GM19239 (cell line): ENCODE results near the gene ADCY9.

Experiments used
- DNase-seq: peaks from one replicate; pipeline ENCODE4 v3.0.0; 2011; ENCODE audit warnings: low spot score; ENCODE audit not compliant: insufficient read length
- FAIRE-seq: peaks from 2 replicates; lab custom pipeline; 2011; peaks lifted over from hg19 to GRCh38; lab: Jason Lieb, UNC

ADCY9 gene

GRCh38 chr16:4124535-4125294, 8.5 kb upstream of the ADCY9 start:
- FAIRE-seq, result no peak

GRCh38 chr16:4123616-4124300, 7.5 kb upstream of the ADCY9 start:
- FAIRE-seq (no peak), DNase-seq (no peak)

More at GRCh38 chr16:4124535-4125294, 8.5 kb upstream of the ADCY9 start:
- DNase-seq, result no peak

DNA sequence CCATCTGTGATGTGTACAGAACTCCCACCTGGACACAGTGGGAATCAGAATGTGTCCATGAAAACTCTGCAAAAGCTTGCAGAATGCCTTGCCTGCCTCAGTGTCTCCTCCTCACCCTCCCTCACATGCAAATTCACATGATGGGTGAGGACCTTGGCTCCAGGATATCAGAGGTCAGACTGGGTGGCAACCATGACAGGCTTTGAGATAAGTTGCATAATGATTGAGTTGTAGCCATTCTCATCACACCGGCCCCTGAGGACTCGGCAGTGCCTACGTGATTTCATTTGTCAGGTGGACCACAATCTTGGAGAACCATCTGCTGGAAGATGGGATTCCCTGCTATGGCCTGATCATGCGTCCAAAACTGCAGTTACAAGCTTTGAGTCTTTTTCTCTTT, 3.9 kb upstream of the ADCY9 start:
- FAIRE-seq (no peak), DNase-seq (no peak)

- no peak for DNase-seq
- FAIRE-seq, result no peak
Observed at GRCh38 chr16:4117250-4117578, 972 bp upstream of the ADCY9 start.

DNA sequence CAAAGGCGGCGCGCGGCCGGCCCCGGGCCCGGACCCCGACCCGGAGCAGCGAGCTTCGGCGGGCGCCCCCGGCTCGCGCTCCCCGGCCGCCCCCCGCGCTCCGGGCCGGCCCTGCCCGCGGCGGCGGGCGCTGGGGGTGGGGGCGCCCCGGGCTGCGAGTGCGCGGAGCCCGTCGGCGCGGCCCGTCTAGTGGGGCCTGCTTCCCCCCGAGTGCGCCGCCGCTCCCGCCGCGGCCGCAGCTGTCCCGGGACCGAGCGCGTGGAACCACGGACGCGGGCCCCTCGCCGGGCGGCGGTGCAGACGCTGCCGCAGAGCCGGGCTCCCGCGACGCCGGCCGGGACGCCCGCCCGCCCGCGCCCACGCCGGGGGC, 308 bp downstream of the ADCY9 start:
- DNase-seq, result no peak
- FAIRE-seq, result no peak

DNA sequence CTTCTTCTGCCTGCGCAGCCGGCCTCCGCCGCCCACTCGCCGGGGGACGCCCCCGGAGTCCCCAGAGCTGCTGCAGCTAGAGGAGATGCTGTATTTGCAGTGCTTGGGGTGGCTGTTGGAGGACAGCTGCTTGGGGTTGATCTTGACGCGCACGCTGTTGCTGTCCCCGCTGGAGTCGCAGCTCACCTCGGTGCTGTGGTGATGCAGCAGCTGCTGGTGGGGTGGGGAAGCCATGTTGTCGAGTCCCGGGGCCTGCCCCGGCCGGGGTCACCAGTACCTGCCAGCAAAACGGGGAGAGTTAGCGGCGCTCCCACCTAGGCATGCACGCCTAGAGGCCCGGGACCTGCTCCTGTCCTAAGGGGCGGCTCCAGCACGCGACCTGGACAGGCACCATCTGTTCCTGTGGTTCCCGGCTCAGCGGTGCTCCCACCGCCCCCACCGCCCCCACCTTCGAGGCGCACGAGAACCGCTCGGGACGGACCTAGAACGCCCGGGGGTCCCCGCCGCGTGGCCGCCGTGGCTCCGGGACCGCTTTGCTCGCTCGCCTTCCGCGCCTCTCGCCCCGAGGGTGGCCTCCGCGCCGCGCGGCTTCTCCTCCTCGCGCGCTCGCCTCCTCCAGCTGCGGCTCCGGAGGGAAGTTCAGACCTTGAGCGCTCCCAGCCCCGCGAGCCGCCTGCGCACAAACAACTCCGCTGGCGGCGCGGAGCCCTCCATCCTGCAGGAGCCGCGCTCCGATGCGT, 863 bp downstream of the ADCY9 start:
- DNase-seq, result peak; percentile 62
- FAIRE-seq, result no peak

GRCh38 chr16:4114257-4115208, 1.7 kb downstream of the ADCY9 start:
- no peak for FAIRE-seq

DNA sequence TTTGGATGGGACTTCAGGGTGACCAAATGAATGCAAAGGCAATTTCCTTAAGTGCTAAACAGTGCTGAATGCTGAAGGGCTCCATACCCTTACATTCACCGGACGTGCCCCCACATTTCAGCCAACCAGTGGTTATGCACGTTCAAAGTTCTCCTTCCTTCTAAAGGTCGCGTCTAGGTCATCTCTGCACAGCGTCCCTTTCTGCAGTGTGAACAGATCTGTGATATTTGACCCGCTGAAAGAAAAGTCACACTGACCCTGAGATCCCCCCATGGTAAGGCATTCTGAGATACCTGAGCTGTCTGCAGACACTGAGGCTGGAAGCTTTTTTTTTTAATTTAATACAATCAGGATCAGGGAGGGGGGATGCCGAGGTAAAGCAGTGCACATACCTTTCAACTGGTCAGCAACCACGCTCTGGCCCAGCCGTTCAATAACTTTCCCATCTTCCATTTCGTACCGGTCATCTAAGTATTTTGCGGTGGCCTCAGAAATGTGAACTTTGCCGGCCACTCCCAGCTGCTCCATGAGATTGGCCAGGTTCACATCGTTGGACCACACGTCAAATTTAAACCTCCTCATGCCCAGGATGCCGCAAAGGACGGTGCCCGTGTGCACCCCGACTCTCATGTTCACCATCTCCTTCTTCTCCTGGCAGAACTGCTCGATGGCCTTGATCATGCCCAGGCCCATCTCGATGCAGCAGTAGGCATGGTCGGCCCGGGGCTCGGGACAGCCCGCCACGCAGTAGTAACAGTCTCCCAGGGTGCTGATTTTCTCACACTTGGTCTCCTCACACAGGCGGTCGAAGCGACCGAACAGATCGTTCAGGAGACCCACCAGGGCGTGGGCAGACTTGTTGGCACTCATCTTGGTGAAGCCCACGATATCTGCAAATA, 2.6 kb downstream of the ADCY9 start:
- DNase-seq (no peak), FAIRE-seq (no peak)

More at GRCh38 chr16:4114257-4115208, 1.7 kb downstream of the ADCY9 start:
- no peak for DNase-seq

- FAIRE-seq, result no peak
- DNase-seq, result no peak
Observed at GRCh38 chr16:4111748-4112696, 4.2 kb downstream of the ADCY9 start.

GRCh38 chr16:4110680-4111079, 5.6 kb downstream of the ADCY9 start:
- DNase-seq (no peak), FAIRE-seq (no peak)

- no peak for DNase-seq
- FAIRE-seq, result no peak
Observed at GRCh38 chr16:4110065-4110464, 6.2 kb downstream of the ADCY9 start.

DNA sequence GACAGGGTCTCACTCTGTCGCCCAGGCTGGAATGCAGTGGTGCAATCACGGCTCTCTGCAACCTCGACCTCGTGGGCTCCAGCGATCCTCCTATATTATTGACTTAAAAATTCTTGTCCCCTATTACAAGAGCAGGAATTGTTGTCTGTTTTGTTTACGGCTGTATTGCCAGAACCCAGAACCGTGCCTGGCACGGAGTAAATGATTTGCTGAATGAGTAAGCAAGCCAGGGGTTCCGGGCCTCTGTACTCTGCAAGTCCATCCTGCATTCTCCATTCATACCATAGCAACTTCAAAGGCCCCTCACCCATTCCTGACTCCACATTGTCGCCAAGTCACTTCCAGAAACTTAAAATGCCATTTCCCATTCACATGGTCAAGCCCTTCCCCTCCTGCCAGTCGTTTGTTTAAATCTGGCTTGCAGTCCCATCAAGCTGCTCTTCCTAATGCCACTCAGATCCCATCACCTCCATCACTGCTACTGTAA, 6.9 kb downstream of the ADCY9 start:
- FAIRE-seq (no peak), DNase-seq (no peak)

- FAIRE-seq, result no peak
- DNase-seq, result no peak
Observed at GRCh38 chr16:4106516-4106915, 9.7 kb downstream of the ADCY9 start.

DNA sequence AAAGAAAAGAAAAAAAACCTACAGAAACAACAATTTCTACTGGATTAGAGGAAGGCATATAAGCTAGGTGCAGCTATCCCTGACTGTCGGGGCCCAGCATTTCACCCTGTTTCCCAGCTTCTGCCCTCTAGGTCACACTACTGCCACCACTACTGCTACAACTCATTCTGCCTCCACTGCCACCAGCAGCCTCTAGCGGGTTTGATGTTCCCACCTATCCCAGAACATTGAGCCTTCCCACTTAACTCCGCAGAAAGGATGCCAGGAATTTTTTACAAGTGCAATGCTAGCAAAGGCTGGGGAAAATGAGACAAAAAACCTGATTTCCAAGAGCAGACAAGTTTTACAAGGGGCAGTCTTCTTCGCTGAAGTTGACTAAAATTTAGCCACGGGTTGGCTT, 10.4 kb downstream of the ADCY9 start:
- no peak for FAIRE-seq
- no peak for DNase-seq

DNA sequence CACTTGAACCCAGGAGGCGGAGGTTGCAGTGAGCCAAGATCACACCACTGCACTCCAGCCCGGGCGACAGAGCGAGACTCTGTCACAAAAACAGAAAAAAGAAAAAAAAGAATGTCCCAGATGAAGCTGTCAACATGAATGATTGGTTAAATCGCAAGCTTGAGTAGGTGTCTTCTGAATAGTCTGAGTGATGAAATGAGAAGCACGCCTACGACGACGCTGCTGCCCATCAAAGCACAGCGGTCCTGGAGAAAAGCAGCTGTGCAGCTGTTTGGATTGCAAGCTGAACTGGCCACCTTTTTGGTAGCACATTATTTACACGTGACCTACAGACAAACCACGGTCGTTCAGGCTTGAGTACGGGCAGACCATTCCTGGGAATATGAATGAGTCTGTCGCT, 12.5 kb downstream of the ADCY9 start:
- FAIRE-seq (no peak), DNase-seq (no peak)

DNA sequence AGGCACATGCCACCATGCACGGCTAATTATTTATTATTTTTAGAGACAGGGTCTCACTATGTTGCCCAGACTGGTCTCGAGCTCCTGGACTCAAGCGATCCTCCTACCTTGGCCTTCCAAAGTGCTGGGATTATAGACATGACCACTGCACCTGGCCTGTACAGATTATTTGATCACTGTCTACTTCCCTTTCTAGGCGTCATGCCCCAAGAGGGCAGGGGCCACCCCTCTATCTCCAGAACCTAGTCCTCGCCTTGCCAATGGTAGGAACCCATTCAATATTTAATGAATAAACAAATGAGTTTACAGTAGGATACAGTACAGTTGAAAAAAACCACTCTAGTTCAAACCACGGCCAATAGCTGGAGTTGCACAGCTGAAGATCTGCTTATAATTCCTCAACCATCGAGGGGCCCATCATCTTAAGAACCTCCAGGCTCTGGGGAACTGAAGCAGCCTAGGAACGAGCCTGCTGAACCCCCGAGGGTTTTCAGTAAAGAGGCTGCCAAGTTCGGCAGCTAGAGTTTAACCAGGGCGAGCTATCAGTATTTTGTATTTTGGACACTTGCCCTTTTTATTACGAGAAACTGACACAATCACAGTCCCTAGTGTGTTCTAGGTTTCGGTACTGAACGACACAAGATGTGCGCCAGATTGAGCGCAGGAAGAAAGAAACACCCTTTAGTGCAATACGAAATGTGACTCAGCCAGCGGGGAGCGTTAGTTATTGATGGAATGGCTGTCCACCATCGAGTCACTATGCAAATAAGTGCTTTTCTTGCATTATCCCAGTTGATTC, 14.6 kb downstream of the ADCY9 start:
- no peak for FAIRE-seq
- no peak for DNase-seq

GRCh38 chr16:4098501-4098900, 17.7 kb downstream of the ADCY9 start:
- no peak for FAIRE-seq
- no peak for DNase-seq
